IMR-90 (cell line): ENCODE data around the gene PRSS1.
"Not testable (repeated sequence)": the region's sequence is repeated elsewhere in the genome, so short reads cannot be mapped to it uniquely, and the experiment has no call there.

Source experiments
- CEBPB ChIP-seq: IDR thresholded peaks from 2 replicates; pipeline ENCODE4 v1.6.1; 2012; ENCODE audit warnings: low read depth, low read length, improper control_type of control experiment
- POLR2A ChIP-seq: IDR thresholded peaks from 2 replicates; pipeline ENCODE4 v1.6.1; 2012; ENCODE audit warnings: mild to moderate bottlenecking, low read depth, low read length
- RAD21 ChIP-seq: IDR thresholded peaks from 2 replicates; pipeline ENCODE4 v1.6.1; 2012; ENCODE audit warnings: low read length, improper control_type of control experiment
- SMC3 ChIP-seq: fragments of 150-350 bp; IDR thresholded peaks from 2 replicates; pipeline ENCODE4 v1.6.1; 2016; ENCODE audit warnings: low read depth, mild to moderate bottlenecking, antibody characterized with exemption, low read length, moderate library complexity
- TF ChIP-seq, protein P1 (sequence below): conservative IDR thresholded peaks from 2 replicates; pipeline ENCODE4 v1.5.1; 2012; ENCODE audit warnings: mild to moderate bottlenecking, low read depth, low read length, improper control_type of control experiment

DNA sequence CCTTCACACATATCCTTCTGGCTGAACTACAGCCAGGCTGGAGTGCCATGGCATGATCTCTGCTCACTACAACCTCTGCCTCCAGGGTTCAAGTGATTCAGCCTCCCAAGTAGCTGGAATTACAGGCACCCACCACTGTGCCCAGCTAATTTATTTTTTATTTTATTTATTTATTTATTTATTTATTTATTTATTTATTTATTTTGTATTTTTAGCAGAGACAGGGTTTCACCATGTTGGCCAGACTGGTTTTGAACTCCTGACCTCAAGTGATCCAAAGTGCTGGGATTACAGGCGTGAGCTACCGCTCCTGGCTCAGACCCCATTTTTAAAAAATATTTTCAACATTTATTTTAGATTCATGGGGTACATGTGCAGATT is 27.6 kb downstream of the PRSS1 start:
- TF ChIP-seq CEBPB, SMC3, POLR2A, RAD21: not testable (repeated sequence)
- TF ChIP-seq, protein P1, sequence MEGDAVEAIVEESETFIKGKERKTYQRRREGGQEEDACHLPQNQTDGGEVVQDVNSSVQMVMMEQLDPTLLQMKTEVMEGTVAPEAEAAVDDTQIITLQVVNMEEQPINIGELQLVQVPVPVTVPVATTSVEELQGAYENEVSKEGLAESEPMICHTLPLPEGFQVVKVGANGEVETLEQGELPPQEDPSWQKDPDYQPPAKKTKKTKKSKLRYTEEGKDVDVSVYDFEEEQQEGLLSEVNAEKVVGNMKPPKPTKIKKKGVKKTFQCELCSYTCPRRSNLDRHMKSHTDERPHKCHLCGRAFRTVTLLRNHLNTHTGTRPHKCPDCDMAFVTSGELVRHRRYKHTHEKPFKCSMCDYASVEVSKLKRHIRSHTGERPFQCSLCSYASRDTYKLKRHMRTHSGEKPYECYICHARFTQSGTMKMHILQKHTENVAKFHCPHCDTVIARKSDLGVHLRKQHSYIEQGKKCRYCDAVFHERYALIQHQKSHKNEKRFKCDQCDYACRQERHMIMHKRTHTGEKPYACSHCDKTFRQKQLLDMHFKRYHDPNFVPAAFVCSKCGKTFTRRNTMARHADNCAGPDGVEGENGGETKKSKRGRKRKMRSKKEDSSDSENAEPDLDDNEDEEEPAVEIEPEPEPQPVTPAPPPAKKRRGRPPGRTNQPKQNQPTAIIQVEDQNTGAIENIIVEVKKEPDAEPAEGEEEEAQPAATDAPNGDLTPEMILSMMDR = not testable (repeated sequence)
